ENCODE data around the gene BTF3L4. TPM values are rescaled to one million over a fixed set of nuclear protein-coding genes. Genes with fewer than 3 reads are reported as not detected.

Gene BTF3L4
- total RNA-seq = 34.6 and 53.2 TPM in 2 replicates

GRCh38 chr1:52056163-52056936, at the start of gene BTF3L4:
Gene BTF3L4 (plus strand): TSS chr1:52056295. CDS start chr1:52059848, 3,553 bp downstream.

GRCh38 chr1:52033190-52034049, 22.7 kb upstream of the BTF3L4 start, which contains the start of gene KTI12:
Gene KTI12 (minus strand): TSS chr1:52033810. CDS start chr1:52033761, 49 bp downstream.

GRCh38 chr1:52055066-52055865, 829 bp upstream of the BTF3L4 start, which contains the start of gene TXNDC12:
Gene TXNDC12 (minus strand): TSS chr1:52055191. CDS start chr1:52055096, 95 bp downstream.

Other genes with a start within 250 kb of the BTF3L4 start
- 92.1 and 136 TPM in 2 replicates for gene NRDC, start 177.6 kb upstream of the BTF3L4 start, total RNA-seq
- 29.5 and 33.7 TPM in 2 replicates for gene RAB3B, start 65.6 kb upstream of the BTF3L4 start, total RNA-seq
- 12.4 and 15.4 TPM in 2 replicates for gene KTI12, start 22.5 kb upstream of the BTF3L4 start, total RNA-seq
- gene TXNDC12, start 1.1 kb upstream of the BTF3L4 start, total RNA-seq = 26.3 and 31.6 TPM in 2 replicates
- 35.5 and 36.9 TPM in 2 replicates for gene ZFYVE9, start 85.8 kb downstream of the BTF3L4 start, total RNA-seq

All from smooth muscle cell of trachea (primary cell).